GM12878 (cell line): ENCODE measurements around the gene SFT2D2.

Source experiments
- ATF7 ChIP-seq: fragments of 450-650 bp; IDR thresholded peaks from 2 replicates; pipeline ENCODE4 v1.6.1; 2016; ENCODE audit warnings: low read depth, mild to moderate bottlenecking
- DPF2 ChIP-seq: fragments of 450-650 bp; IDR thresholded peaks from 2 replicates; pipeline ENCODE4 v1.6.1; 2017; ENCODE audit warnings: mild to moderate bottlenecking
- EGR1 ChIP-seq, 2 experiments: IDR thresholded peaks; 1 replicate in 1 of 2; 2 replicates in 1 of 2; pipeline ENCODE4 v1.6.1; 2011 to 2012; ENCODE audit warnings: low read depth in 2 of 2, low read length in 2 of 2, borderline replicate concordance in 1 of 2, mild to moderate bottlenecking in 1 of 2, moderate library complexity in 1 of 2
- JUND ChIP-seq: IDR thresholded peaks from 2 replicates; pipeline ENCODE4 v1.6.1; 2012; ENCODE audit warnings: low read depth, mild to moderate bottlenecking, low read length, improper control_type of control experiment, moderate library complexity
- PBX3 ChIP-seq: IDR thresholded peaks from 2 replicates; pipeline ENCODE4 v1.6.1; 2011; ENCODE audit warnings: mild to moderate bottlenecking, low read depth, low read length, moderate library complexity; ENCODE audit not compliant: insufficient replicate concordance
- RAD21 ChIP-seq: IDR thresholded peaks from 2 replicates; pipeline ENCODE4 v1.6.1; 2011; ENCODE audit warnings: mild to moderate bottlenecking, low read depth, low read length, moderate library complexity; ENCODE audit not compliant: insufficient read depth
- RBBP5 ChIP-seq: fragments of 200-600 bp; sonication (generic); conservative IDR thresholded peaks from 2 replicates; pipeline ENCODE4 v1.6.1; 2016
- SMAD1 ChIP-seq: fragments of 450-650 bp; IDR thresholded peaks from 2 replicates; pipeline ENCODE4 v1.6.1; 2018; ENCODE audit warnings: mild to moderate bottlenecking, low read depth; ENCODE audit not compliant: partially characterized antibody
- SREBF2 ChIP-seq: IDR thresholded peaks from 2 replicates; pipeline ENCODE4 v1.6.1; 2012; ENCODE audit warnings: mild to moderate bottlenecking, low read length
- YY1 ChIP-seq: IDR thresholded peaks from 2 replicates; pipeline ENCODE4 v1.6.1; 2011; ENCODE audit warnings: low read depth, mild to moderate bottlenecking, low read length
- ZNF207 ChIP-seq: fragments of 450-650 bp; IDR thresholded peaks from 2 replicates; pipeline ENCODE4 v1.6.1; 2014; ENCODE audit warnings: antibody characterized with exemption, mild to moderate bottlenecking, borderline replicate concordance
- TF ChIP-seq, protein P1 (sequence below), 3 experiments: IDR thresholded peaks in 2 of 3; conservative IDR thresholded peaks in 1 of 3; 2 replicates each; pipeline ENCODE4 v1.5.1; 2011; ENCODE audit warnings: low read depth in 3 of 3, low read length in 3 of 3, mild to moderate bottlenecking in 3 of 3, control low read depth in 2 of 3, moderate library complexity in 2 of 3, inconsistent platforms in 1 of 3, mixed read lengths in 1 of 3; ENCODE audit not compliant: control insufficient read depth in 2 of 3, insufficient read depth in 1 of 3; ENCODE audit errors: extremely low read depth in 1 of 3

- TF ChIP-seq ZNF207 = no peak
- TF ChIP-seq JUND = no peak
- no peak for TF ChIP-seq RBBP5
- TF ChIP-seq, protein P1, sequence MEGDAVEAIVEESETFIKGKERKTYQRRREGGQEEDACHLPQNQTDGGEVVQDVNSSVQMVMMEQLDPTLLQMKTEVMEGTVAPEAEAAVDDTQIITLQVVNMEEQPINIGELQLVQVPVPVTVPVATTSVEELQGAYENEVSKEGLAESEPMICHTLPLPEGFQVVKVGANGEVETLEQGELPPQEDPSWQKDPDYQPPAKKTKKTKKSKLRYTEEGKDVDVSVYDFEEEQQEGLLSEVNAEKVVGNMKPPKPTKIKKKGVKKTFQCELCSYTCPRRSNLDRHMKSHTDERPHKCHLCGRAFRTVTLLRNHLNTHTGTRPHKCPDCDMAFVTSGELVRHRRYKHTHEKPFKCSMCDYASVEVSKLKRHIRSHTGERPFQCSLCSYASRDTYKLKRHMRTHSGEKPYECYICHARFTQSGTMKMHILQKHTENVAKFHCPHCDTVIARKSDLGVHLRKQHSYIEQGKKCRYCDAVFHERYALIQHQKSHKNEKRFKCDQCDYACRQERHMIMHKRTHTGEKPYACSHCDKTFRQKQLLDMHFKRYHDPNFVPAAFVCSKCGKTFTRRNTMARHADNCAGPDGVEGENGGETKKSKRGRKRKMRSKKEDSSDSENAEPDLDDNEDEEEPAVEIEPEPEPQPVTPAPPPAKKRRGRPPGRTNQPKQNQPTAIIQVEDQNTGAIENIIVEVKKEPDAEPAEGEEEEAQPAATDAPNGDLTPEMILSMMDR (IDR thresholded peaks at IDR 0.05 in 2 of 3, conservative IDR thresholded peaks at IDR 0.05 in 1 of 3; ENCODE audit: control insufficient read depth in 2 of 3, extremely low read depth in 1 of 3, insufficient read depth in 1 of 3, low read depth in 3 of 3, low read length in 3 of 3) = no peak
- no peak for TF ChIP-seq EGR1 (IDR thresholded peaks at IDR 0.05; ENCODE audit: borderline replicate concordance in 1 of 2, low read depth in 2 of 2, low read length in 2 of 2)
- TF ChIP-seq SMAD1 = no peak
- TF ChIP-seq ATF7 = no peak
- no peak for TF ChIP-seq RAD21
- no peak for TF ChIP-seq SREBF2
- TF ChIP-seq YY1 = no peak
- TF ChIP-seq DPF2 = no peak
- TF ChIP-seq PBX3 = no peak
Observed at GRCh38 chr1:168210312-168210711, 15.5 kb upstream of the SFT2D2 start.
